Upper lobe of left lung (tissue), 4 donors: Measurements from ENCODE around the gene SPOP.

Source experiments
- EP300 ChIP-seq, 4 donors: sonication (generic); formaldehyde crosslinking; IDR thresholded peaks; one replicate each; pipeline ENCODE4 v1.5.1; 2017; ENCODE audit warnings: antibody characterized with exemption in 4 of 4, control low read depth in 2 of 4
- POLR2A ChIP-seq, 4 donors: fragments of 450-650 bp; IDR thresholded peaks; one replicate each; pipeline ENCODE4 v1.5.1; 2016 to 2017; ENCODE audit warnings: antibody characterized with exemption in 4 of 4, mild to moderate bottlenecking in 2 of 4
- POLR2AphosphoS5 ChIP-seq, 2 donors: sonication (generic); formaldehyde crosslinking; IDR thresholded peaks; one replicate each; pipeline ENCODE4 v1.5.1; 2017; ENCODE audit warnings: antibody characterized with exemption in 2 of 2

DNA sequence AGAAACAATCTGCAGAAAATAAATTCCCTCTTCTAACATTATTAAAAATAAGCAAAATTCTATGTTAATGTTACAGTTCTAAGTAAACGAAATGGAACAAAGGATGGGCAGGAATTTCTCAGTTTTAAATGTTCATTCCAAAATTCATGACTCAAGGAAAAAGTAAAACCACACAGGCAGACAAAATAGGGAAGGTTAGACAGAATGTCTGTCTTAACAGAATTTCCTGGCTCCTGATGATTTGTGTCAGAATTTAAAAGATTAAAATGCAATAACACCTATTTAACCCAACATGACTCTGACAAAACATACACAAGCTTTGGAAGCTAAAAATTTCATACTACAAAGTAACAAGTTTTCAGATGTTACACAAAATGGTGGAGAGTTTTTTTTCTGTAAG lies 42.8 kb downstream of the SPOP start:
- TF ChIP-seq POLR2AphosphoS5 (IDR thresholded peaks at IDR 0.05) (no peak), POLR2A (IDR thresholded peaks at IDR 0.05) (no peak), EP300 (IDR thresholded peaks at IDR 0.05) (no peak)
